SK-N-SH (cell line): ENCODE data around the gene ACVR2B. TPM values are rescaled to one million over a fixed set of nuclear protein-coding genes. Genes with fewer than 3 reads are reported as not detected.
A peak's percentile ranks its signal among the peaks of the same experiment; 100 is the strongest.

ENCODE experiments used
- CTCF ChIA-PET: fragments of 300-600, 350-600 bp; formaldehyde crosslinking; extraction: SDS; loops from one replicate; lab custom pipeline; 2021; lab: Yijun Ruan, JAX
- POLR2A ChIA-PET: fragments of 350-600 bp; sonication (Branson Sonifier 250); formaldehyde crosslinking; extraction: SDS; loops from one replicate; lab custom pipeline; 2020; ENCODE audit warnings: antibody characterized with exemption, inconsistent platforms; lab: Yijun Ruan, JAX
- DNase-seq: peaks from one replicate; pipeline ENCODE4 v3.0.0; 2012
- H2AFZ ChIP-seq: fragments of 200-600 bp; sonication (generic); 2 replicates; pipeline ENCODE4 v1.8.1; 2016; ENCODE audit warnings: antibody characterized with exemption, mild to moderate bottlenecking, low read depth
- H3F3A ChIP-seq: fragments of 200-600 bp; sonication (generic); replicated peaks from 2 replicates; pipeline ENCODE3; 2016; ENCODE audit warnings: antibody characterized with exemption, mild to moderate bottlenecking; ENCODE audit not compliant: insufficient read depth
- H3K27ac ChIP-seq, 2 experiments: fragments of 200-500 bp in 1 of 2; fragments of 200-600 bp in 1 of 2; sonication (Bioruptor generic) in 1 of 2; sonication (generic), shearing (Covaris generic) in 1 of 2; 2 replicates each; pipeline versions ENCODE4 v1.5.1 to v1.6.1; 2014 to 2016; ENCODE audit warnings: low read depth in 2 of 2, inconsistent platforms in 1 of 2, low read length in 1 of 2, mild to moderate bottlenecking in 1 of 2, mixed read lengths in 1 of 2
- H3K27me3 ChIP-seq: fragments of 200-600 bp; sonication (generic), shearing (Covaris generic); 2 replicates; pipeline ENCODE4 v1.6.1; 2016; ENCODE audit warnings: mixed run types; ENCODE audit not compliant: insufficient read depth
- H3K36me3 ChIP-seq, 2 experiments: fragments of 200-500 bp in 1 of 2; fragments of 200-600 bp in 1 of 2; sonication (Bioruptor generic) in 1 of 2; sonication (generic) in 1 of 2; replicated peaks in 1 of 2; 2 replicates each; pipeline versions ENCODE3 to v1.5.1; 2014 to 2016; ENCODE audit warnings: low read length in 1 of 2, mild to moderate bottlenecking in 1 of 2; ENCODE audit not compliant: insufficient read depth in 2 of 2, control insufficient read depth in 1 of 2
- H3K4me1 ChIP-seq, 2 experiments: fragments of 200-500 bp in 1 of 2; fragments of 200-600 bp in 1 of 2; sonication (Bioruptor generic) in 1 of 2; sonication (generic), shearing (Covaris generic) in 1 of 2; 2 replicates each; pipeline versions ENCODE4 v1.5.1 to v1.6.1; 2014 to 2016; ENCODE audit warnings: low read depth in 1 of 2, low read length in 1 of 2, mixed run types in 1 of 2; ENCODE audit not compliant: insufficient read depth in 2 of 2, control insufficient read depth in 1 of 2
- H3K4me2 ChIP-seq: fragments of 200-600 bp; sonication (generic), shearing (Covaris generic); 2 replicates; pipeline ENCODE4 v1.6.1; 2017; ENCODE audit warnings: mixed run types
- H3K4me3 ChIP-seq, 2 experiments: fragments of 200-500 bp in 1 of 2; fragments of 200-600 bp in 1 of 2; sonication (Bioruptor generic) in 1 of 2; sonication (generic), shearing (Covaris generic) in 1 of 2; 2 replicates each; pipeline versions ENCODE4 v1.5.1 to v1.8.1; 2014 to 2016; ENCODE audit warnings: low read depth in 2 of 2, inconsistent platforms in 1 of 2, low read length in 1 of 2, mild to moderate bottlenecking in 1 of 2, mixed read lengths in 1 of 2, moderate library complexity in 1 of 2
- H3K79me2 ChIP-seq: fragments of 200-600 bp; sonication (generic); 2 replicates; pipeline ENCODE4 v1.8.1; 2017; ENCODE audit warnings: mild to moderate bottlenecking; ENCODE audit not compliant: insufficient read depth
- H3K9ac ChIP-seq: fragments of 200-600 bp; sonication (generic); 2 replicates; pipeline ENCODE4 v1.6.1; 2017; ENCODE audit warnings: mixed run types
- H3K9me2 ChIP-seq: fragments of 200-600 bp; sonication (generic); 2 replicates; pipeline ENCODE4 v1.6.1; 2017; ENCODE audit warnings: mixed run types
- H3K9me3 ChIP-seq: fragments of 200-600 bp; sonication (generic); 2 replicates; pipeline ENCODE4 v1.6.1; 2017; ENCODE audit warnings: mixed run types, mild to moderate bottlenecking, moderate library complexity
- H4K20me1 ChIP-seq: fragments of 200-600 bp; sonication (generic); 2 replicates; pipeline ENCODE4 v1.6.1; 2017; ENCODE audit warnings: mild to moderate bottlenecking, mixed run types; ENCODE audit not compliant: insufficient read depth
- CHD2 ChIP-seq: fragments of 150-350 bp; IDR thresholded peaks from 2 replicates; pipeline ENCODE4 v1.6.1; 2018; ENCODE audit warnings: low read length; ENCODE audit not compliant: partially characterized antibody
- ELF1 ChIP-seq: IDR thresholded peaks from 2 replicates; pipeline ENCODE4 v1.4.0; 2012
- EP300 ChIP-seq, 2 experiments: IDR thresholded peaks; 2 replicates each; pipeline versions ENCODE4 v1.4.0 to v1.6.1; 2012; ENCODE audit warnings: borderline replicate concordance in 1 of 2, low read depth in 1 of 2, low read length in 1 of 2
- FOSL2 ChIP-seq: IDR thresholded peaks from 2 replicates; pipeline ENCODE4 v1.4.0; 2012; ENCODE audit warnings: low read depth, mild to moderate bottlenecking, moderate library complexity, borderline replicate concordance
- FOXJ3 ChIP-seq: sonication (generic); formaldehyde crosslinking; IDR thresholded peaks from 2 replicates; pipeline ENCODE4 v1.5.1; 2020; ENCODE audit warnings: mild to moderate bottlenecking, missing genetic modification reagents
- FOXM1 ChIP-seq: IDR thresholded peaks from 2 replicates; pipeline ENCODE4 v1.4.0; 2012; ENCODE audit warnings: low read depth, mild to moderate bottlenecking
- GATA2 ChIP-seq: sonication (generic); formaldehyde crosslinking; IDR thresholded peaks from 2 replicates; pipeline ENCODE4 v1.5.0; 2020; ENCODE audit warnings: mild to moderate bottlenecking, missing genetic modification reagents
- JUND ChIP-seq: IDR thresholded peaks from 2 replicates; pipeline ENCODE4 v1.4.0; 2012
- MEF2A ChIP-seq: IDR thresholded peaks from 2 replicates; pipeline ENCODE4 v1.4.0; 2012; ENCODE audit warnings: low read depth, borderline replicate concordance
- MXI1 ChIP-seq: IDR thresholded peaks from 2 replicates; pipeline ENCODE4 v1.6.1; 2012; ENCODE audit warnings: mild to moderate bottlenecking, low read depth, low read length, improper control_type of control experiment
- NFIC ChIP-seq: IDR thresholded peaks from 2 replicates; pipeline ENCODE4 v1.4.0; 2012; ENCODE audit warnings: borderline replicate concordance
- NRF1 ChIP-seq: IDR thresholded peaks from 2 replicates; pipeline ENCODE4 v1.6.1; 2012; ENCODE audit warnings: low read depth, mild to moderate bottlenecking, low read length
- PBX3 ChIP-seq: IDR thresholded peaks from 2 replicates; pipeline ENCODE4; 2012
- POLR2AphosphoS5 ChIP-seq: IDR thresholded peaks from 2 replicates; pipeline ENCODE4 v1.6.1; 2012; ENCODE audit warnings: low read depth, low read length
- RCOR1 ChIP-seq: fragments of 150-350 bp; IDR thresholded peaks from 2 replicates; pipeline ENCODE4 v1.6.1; 2017; ENCODE audit warnings: antibody characterized with exemption, low read length
- REST ChIP-seq: IDR thresholded peaks from 2 replicates; pipeline ENCODE4 v1.6.1; 2012; ENCODE audit warnings: mild to moderate bottlenecking, low read depth, low read length, moderate library complexity
- RFX5 ChIP-seq: IDR thresholded peaks from 2 replicates; pipeline ENCODE4 v1.6.1; 2012; ENCODE audit warnings: mild to moderate bottlenecking, improper control_type of control experiment, low read length
- RXRA ChIP-seq: IDR thresholded peaks from 2 replicates; pipeline ENCODE4 v1.4.0; 2012; ENCODE audit warnings: low read depth, mild to moderate bottlenecking, borderline replicate concordance
- SIN3A ChIP-seq: IDR thresholded peaks from 2 replicates; pipeline ENCODE4 v1.6.1; 2012; ENCODE audit warnings: low read depth, mild to moderate bottlenecking, low read length, moderate library complexity, borderline replicate concordance
- SMC3 ChIP-seq: IDR thresholded peaks from 2 replicates; pipeline ENCODE4 v1.6.1; 2012; ENCODE audit warnings: low read depth, low read length, improper control_type of control experiment
- TAF1 ChIP-seq: IDR thresholded peaks from 2 replicates; pipeline ENCODE4 v1.6.1; 2012; ENCODE audit warnings: low read depth, mild to moderate bottlenecking, low read length, moderate library complexity, borderline replicate concordance
- TCF12 ChIP-seq: IDR thresholded peaks from 2 replicates; pipeline ENCODE4 v1.4.0; 2012
- WGBS: methylation state at CpG from one replicate; pipeline ENCODE4 v1.1.6; 2017; ENCODE audit warnings: low lambda C conversion rate; 5-methylcytosine and 5-hydroxymethylcytosine counted together
- polyA plus RNA-seq, 3 experiments: library from polyadenylated mRNA; depleted of rRNA; stranded (reverse); fragments of >200 nt; gene quantifications; 2 replicates each; pipeline ENCODE4 v1.2.3, GENCODE V29; 2012
- TF ChIP-seq, protein P1 (sequence below): fragments of 150-350 bp; IDR thresholded peaks from 2 replicates; pipeline ENCODE4 v1.6.1; 2016; ENCODE audit warnings: mild to moderate bottlenecking, low read depth, low read length
- TF ChIP-seq, protein P2 (sequence below): IDR thresholded peaks from 2 replicates; pipeline ENCODE4 v1.4.0; 2012; ENCODE audit warnings: low read depth, borderline replicate concordance
- TF ChIP-seq, protein P3 (sequence below): IDR thresholded peaks from 2 replicates; pipeline ENCODE4 v1.4.0; 2012; ENCODE audit warnings: low read depth
- TF ChIP-seq, protein P4 (sequence below): fragments of 200-600 bp; sonication (generic); IDR thresholded peaks from 2 replicates; pipeline ENCODE4 v1.6.1; 2017; ENCODE audit warnings: antibody characterized with exemption, mild to moderate bottlenecking, moderate library complexity

ACVR2B gene
- polyA plus RNA-seq, 1 of the 3 experiments (the other 2 are of a cell fraction): 1.4 TPM

DNA sequence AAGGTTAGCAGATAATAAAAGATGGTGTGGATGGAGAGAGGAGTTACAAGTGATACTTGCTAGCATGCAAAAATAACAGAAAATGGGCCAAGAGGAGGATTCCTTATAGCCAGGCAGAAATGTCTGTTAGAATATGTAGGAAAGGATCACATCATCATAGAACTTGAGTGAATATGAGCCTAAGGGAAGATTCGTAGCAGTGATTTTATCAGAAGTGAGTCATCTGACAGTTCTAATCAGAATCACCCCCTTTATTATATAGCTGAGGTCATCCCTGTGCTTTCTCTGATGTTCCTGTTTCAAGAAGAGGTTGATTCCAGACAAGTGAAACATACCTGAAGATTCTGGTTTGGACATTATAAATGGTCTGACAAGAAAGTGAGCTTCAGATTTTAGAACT lies 65.3 kb downstream of the ACVR2B start:
- no peak for DNase-seq
- H3K4me3 ChIP-seq: no peak overlapping the region
- peak overlapping the region in 1 of 2 experiments; percentile 48; a peak in 1 of 4 replicates for H3K27ac ChIP-seq
- H2AFZ ChIP-seq: no peak overlapping the region
- 0% methylated on average over 1 of the region's 1 CpG for WGBS
- H4K20me1 ChIP-seq: peaks cover 3% of the 10 kb centered on the region; the same call in 1 of the 2 replicates
- no peak overlapping the region for H3K9ac ChIP-seq
- H3K27me3 ChIP-seq: no peaks in the 10 kb centered on the region
- peaks cover 0 to 3% of the 10 kb centered on the region in 2 experiments; a peak in 3 of 4 replicates for H3K4me1 ChIP-seq
- no peaks in the 10 kb centered on the region for H3K9me3 ChIP-seq
- no peaks in the 10 kb centered on the region; the same call in 1 of the 2 replicates for H3K79me2 ChIP-seq
- ChIA-PET CTCF (interaction anchor here (0.7 to 13.0 kb wide), 11 partner anchors 9 to 325 kb away, joined by 3 to 556 read pairs (median 5); partner anchors contain the start of genes EXOG and XYLB), POLR2A (no interaction called here)
- no peak overlapping the region for H3K4me2 ChIP-seq
- H3F3A ChIP-seq: peaks cover 13% of the 10 kb centered on the region
- peaks cover 20 to 33% of the 10 kb centered on the region in 2 experiments for H3K36me3 ChIP-seq
- no peaks in the 10 kb centered on the region for H3K9me2 ChIP-seq
- no peak for TF ChIP-seq MXI1
- TF ChIP-seq, protein P1, sequence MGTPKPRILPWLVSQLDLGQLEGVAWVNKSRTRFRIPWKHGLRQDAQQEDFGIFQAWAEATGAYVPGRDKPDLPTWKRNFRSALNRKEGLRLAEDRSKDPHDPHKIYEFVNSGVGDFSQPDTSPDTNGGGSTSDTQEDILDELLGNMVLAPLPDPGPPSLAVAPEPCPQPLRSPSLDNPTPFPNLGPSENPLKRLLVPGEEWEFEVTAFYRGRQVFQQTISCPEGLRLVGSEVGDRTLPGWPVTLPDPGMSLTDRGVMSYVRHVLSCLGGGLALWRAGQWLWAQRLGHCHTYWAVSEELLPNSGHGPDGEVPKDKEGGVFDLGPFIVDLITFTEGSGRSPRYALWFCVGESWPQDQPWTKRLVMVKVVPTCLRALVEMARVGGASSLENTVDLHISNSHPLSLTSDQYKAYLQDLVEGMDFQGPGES: no peak
- peak in 1 of 2 experiments; percentile 63; a peak in 1 of 4 replicates for TF ChIP-seq EP300 (IDR thresholded peaks at IDR 0.05; ENCODE audit: borderline replicate concordance in 1 of 2, low read depth in 1 of 2, low read length in 1 of 2)
- TF ChIP-seq FOXJ3 (CRISPR knock-in tag): no peak
- no peak for TF ChIP-seq ELF1
- TF ChIP-seq REST: no peak
- TF ChIP-seq, protein P2, sequence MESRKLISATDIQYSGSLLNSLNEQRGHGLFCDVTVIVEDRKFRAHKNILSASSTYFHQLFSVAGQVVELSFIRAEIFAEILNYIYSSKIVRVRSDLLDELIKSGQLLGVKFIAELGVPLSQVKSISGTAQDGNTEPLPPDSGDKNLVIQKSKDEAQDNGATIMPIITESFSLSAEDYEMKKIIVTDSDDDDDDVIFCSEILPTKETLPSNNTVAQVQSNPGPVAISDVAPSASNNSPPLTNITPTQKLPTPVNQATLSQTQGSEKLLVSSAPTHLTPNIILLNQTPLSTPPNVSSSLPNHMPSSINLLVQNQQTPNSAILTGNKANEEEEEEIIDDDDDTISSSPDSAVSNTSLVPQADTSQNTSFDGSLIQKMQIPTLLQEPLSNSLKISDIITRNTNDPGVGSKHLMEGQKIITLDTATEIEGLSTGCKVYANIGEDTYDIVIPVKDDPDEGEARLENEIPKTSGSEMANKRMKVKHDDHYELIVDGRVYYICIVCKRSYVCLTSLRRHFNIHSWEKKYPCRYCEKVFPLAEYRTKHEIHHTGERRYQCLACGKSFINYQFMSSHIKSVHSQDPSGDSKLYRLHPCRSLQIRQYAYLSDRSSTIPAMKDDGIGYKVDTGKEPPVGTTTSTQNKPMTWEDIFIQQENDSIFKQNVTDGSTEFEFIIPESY: no peak
- no peak for TF ChIP-seq CHD2
- TF ChIP-seq NFIC: no peak
- TF ChIP-seq RFX5: no peak
- TF ChIP-seq PBX3: peak; percentile 95
- TF ChIP-seq, protein P3, sequence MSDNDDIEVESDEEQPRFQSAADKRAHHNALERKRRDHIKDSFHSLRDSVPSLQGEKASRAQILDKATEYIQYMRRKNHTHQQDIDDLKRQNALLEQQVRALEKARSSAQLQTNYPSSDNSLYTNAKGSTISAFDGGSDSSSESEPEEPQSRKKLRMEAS: no peak
- peak; percentile 81 for TF ChIP-seq TCF12
- TF ChIP-seq NRF1: no peak
- peak; percentile 93 for TF ChIP-seq FOSL2
- TF ChIP-seq, protein P4, sequence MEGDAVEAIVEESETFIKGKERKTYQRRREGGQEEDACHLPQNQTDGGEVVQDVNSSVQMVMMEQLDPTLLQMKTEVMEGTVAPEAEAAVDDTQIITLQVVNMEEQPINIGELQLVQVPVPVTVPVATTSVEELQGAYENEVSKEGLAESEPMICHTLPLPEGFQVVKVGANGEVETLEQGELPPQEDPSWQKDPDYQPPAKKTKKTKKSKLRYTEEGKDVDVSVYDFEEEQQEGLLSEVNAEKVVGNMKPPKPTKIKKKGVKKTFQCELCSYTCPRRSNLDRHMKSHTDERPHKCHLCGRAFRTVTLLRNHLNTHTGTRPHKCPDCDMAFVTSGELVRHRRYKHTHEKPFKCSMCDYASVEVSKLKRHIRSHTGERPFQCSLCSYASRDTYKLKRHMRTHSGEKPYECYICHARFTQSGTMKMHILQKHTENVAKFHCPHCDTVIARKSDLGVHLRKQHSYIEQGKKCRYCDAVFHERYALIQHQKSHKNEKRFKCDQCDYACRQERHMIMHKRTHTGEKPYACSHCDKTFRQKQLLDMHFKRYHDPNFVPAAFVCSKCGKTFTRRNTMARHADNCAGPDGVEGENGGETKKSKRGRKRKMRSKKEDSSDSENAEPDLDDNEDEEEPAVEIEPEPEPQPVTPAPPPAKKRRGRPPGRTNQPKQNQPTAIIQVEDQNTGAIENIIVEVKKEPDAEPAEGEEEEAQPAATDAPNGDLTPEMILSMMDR: no peak
- TF ChIP-seq SIN3A: no peak
- TF ChIP-seq JUND: peak; percentile 96
- peak; percentile 36; the same call in 1 of the 2 replicates for TF ChIP-seq RXRA
- no peak for TF ChIP-seq RCOR1
- TF ChIP-seq GATA2 (CRISPR knock-in tag): no peak
- no peak for TF ChIP-seq SMC3
- TF ChIP-seq TAF1: no peak
- no peak for TF ChIP-seq FOXM1
- peak; percentile 59; the same call in 1 of the 2 replicates for TF ChIP-seq POLR2AphosphoS5
- TF ChIP-seq MEF2A: no peak
